Stimulated activated CD8-positive, alpha-beta memory T cell treated with anti-CD3 and anti-CD28 coated beads, Interleukin-12 subunit alpha, Interleukin-12 subunit beta, amount 100 ng/mL, for 24 hours (primary cell): Measurements from ENCODE around the gene PTPRE.

Experiments used
- DNase-seq: peaks from one replicate; pipeline ENCODE4 v3.0.0-alpha.2; 2020; ENCODE audit errors: extremely low read depth

The PTPRE gene

DNA sequence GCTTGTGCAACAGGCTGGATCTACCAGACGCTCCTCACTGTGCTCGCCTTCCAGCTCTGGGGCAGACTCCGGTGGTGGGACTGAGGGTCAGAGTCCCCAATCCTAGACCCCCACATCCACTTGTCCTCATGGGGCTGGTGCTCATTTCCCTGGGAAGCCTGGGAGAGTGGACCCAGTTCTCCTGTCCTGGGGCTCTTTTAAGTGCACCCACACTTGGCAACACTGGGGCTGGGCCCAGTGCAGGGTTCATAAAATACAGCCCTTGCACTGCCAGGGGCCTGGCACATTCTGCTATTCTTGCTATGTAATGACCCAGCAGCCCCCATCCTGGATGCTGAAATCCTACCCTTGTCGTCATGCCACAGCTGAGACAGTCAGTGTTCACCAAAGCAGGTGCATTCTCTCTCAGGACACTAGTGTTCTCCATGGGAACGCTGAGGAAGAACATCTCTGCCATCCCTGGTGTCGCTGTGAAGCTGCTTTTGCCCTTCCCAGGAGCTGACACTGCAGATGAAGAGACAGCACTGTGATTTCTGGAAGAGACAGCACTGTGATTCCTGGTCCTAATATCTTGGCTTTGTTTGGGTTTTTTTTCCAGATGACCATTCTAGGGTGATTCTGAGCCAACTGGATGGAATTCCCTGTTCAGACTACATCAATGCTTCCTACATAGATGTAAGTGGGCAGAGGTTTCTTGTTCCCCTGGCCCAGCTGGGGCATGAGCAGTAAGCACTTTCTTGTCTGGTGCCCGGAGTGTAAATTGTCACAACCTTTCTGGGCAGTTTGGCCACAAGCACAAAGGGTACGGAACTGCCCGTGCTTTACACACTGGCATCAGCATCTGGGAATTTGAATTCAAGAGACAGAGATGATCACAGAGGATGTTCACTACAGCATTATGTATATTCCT is 153.7 kb downstream of the PTPRE start:
- DNase-seq = no peak

DNA sequence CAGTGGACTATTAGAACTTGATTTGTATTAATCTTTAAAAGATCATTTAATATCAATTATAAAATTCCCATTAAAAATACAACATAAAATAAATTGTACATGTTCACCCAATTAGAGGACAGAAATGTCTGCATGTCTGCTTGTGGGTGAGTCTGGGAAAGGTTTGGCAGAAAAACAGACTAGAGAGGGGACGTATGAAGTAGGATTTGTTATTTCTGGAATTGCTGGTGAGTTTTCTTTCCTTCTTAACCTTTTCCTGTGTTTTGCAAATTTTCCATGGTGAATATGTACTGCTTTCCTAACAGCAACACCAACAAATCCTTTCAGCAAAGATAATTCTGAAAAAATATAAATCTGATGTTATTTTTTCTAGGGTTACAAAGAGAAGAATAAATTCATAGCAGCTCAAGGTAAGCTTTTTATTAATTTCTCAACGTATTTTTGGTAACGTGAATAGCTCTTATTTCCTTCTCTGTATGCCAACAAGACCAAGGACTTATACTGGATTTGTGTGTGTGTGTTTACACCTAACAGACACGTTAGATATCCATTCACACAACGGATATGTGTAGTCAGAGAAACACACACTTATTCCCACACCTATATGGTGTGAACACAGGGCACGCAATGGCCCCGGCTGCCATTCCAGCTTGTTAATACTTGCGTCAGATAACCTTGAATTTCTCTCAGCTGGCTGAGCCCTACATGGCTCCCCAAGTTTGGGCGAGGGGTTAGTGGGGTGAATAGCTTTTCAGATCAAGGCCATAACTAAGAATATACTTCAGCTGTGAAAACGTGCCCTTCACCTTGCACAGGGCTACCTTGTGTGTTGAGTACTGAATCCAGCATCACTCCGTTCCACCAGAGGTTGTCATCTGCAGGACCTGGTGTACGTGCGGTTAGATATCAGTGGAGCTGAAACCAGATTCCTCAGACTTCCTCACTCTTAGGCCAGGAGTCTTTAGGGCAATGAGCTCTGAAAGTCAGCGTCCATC is 154.7 kb downstream of the PTPRE start:
- DNase-seq = no peak

DNA sequence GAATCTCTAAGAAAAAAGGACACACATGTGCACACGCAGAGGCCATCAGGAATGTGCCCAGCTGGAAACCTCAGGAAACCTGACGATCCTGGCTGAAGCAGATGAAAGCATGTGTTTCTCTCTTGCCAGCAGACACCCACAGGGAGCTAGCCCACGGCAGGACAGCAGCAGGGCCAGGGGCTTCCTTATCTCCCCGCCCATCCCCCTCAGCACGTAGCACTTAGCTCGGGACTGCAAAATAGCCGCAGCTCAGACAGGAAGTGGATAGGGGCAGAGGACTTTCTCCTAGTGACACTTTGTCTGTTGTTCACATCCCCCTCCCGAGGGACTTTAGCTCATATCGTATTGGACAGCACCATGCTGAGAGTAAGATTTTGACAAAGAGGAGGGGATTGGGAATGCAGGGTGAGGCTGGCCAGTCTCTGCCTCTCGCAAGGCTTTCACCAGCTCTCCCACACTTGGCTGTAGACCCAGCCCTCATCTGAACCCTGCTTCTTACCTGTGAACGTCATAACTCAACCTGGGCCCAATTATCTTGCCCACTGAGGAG is 155.5 kb downstream of the PTPRE start:
- no peak for DNase-seq

DNA sequence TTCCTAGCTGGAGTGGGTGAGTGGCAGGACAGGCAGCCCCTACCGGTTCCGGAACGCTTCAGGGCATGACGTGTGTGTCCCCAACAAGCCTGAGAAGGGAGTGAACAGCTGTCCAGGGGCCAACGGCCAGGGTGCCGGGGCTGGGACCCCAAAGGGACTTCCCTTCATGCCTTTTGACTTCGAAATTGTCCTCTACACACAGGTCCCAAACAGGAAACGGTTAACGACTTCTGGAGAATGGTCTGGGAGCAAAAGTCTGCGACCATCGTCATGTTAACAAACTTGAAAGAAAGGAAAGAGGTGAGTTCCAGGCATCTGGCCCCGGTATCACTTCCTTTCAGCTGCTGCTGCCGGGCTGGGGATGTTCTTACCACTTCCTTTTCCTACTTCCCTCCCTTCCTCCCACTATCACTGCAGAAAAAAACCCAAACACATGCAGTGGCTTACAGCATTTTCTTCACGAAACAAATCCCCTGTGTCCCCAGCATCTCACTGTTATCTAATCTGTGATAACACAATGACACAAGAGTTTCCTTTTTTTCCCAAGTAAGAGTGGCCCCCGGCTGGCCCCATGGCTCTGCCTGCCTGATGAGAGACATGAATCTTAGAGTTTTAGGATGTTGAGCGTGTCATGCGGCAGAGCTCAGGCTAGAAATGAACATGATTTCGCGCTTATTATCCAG is 156.1 kb downstream of the PTPRE start:
- DNase-seq = no peak

DNA sequence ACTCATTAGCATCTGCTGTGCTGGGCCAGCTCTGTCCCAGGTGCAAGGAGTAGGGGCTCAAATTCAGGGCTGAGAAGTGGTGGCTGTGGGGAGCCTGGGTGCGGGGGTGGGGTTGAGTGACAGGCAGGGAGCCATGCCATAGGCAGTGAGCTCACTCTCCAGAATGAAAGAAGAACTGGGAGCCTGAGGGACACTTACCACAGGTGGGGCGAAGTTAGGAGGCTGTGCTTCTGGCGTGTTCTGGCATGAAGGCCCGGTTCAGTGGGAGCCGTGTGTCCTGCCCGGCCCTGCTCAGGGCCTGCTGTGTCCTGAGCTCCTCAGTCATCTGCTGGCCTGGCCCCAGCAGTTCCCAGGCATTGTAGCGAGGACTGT is 156.8 kb downstream of the PTPRE start:
- no peak for DNase-seq

DNA sequence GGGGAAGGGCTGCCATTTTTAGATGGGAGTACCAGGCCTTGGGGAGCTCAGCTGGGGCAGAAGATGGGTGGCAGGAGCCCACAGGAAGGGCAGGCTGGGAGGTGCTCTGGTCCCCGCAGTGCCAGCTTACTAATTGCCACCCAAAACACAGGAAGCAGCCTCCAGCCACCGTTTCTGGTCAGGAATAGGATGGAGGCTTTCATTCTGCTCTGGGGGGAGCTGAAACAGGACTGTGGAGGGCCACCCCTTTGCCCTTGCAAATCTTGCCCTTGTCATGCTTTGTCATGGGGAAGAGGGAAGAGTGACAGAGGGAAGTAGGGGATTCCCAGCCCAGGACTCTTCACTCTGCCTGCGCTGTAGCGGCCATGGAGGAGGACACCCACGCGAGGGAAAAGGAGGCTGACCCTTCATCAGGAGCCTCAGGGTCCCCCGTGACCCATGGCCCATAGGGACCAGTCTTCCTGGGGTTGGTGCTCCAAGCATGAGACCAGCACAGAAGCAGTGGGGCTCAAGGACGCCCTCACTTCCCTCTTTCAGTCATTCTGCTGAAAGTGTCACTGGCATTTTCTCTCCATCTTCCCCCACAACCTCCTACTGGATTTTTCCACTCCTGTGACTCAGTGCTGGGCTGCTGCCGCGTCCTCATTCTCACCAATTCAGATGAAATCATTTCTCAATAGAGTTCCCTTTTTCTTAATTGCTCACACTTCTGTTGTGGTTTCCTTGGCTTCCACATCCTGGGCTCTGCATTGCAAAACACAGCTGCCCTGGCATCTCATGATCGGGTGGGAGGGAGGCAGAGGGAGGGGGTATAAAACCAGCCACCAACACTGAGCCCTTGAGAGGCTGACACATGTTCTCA is 157.4 kb downstream of the PTPRE start:
- no peak for DNase-seq

DNA sequence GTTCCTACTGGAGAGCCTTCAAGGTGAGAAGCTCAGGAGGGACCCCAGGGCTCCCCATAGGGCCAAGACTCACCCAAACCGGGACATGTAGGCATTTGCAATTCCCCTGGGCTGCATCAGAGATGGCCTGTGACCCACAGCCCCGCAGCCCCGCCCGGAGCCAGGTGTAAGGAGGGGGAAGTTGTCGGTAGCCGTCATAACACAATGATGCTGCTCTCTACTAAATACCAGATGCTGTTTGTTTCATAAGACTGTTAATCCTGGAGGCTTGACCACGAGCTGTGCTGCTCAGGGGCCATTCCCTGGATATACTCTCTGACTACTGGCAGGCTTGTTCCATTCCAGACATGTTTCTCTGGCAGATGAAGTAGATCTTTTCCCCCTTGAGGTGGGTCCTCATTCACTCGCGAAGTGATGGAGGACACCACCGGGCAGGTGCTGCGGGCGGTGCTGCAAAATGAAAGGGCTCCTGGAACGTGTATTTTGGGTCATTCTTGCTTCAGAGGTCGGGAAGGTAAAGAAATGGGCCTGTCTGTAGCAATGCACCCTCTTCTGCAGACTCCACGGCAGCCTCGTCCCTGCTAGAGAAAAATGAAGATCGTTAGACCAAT is 158.2 kb downstream of the PTPRE start:
- DNase-seq = no peak

DNA sequence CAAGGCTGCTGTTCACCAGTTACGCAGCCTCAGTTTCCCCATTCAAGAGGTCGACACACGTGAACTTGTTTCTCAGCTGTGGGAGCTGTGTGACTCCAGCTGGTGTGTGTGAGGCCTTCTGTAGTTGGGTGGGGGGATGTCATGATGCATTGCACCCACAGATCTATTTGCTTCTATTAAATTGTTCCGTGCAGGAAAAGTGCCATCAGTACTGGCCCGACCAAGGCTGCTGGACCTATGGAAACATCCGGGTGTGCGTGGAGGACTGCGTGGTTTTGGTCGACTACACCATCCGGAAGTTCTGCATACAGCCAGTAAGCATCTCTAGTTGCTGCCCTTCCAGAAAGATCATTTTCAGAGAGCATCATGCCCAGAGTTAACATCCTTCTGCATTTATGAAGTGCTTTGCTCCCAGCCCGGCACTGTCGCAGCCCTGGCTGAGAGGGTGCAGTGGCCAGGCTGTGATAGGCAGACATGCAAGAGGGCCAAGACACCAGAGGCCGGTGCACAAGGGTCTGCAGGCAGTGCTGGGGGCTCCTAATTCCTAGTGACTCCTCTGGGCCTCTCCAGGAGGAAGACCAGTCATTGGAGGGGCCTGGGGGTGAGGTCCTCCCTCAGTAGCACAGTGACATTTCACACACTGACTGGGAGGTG is 159.1 kb downstream of the PTPRE start:
- no peak for DNase-seq

DNA sequence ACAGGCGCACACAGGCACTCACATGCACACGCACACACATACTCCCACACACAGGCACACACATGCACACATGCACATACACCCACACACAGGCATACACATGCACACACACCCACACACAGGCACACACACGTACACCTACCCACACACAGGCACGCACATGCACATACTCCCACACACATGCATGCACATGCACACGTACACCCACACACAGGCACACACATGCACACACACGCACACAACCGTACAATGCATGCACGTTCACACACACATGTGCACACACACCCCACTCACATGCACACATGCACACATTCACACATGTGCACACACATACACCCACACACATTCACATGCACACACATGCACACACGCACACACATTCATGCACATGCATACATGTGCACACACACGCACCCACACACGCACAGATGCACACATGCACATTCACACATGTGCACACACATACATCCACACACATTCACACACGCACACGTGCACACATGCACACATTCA is 160.0 kb downstream of the PTPRE start:
- DNase-seq = no peak

DNA sequence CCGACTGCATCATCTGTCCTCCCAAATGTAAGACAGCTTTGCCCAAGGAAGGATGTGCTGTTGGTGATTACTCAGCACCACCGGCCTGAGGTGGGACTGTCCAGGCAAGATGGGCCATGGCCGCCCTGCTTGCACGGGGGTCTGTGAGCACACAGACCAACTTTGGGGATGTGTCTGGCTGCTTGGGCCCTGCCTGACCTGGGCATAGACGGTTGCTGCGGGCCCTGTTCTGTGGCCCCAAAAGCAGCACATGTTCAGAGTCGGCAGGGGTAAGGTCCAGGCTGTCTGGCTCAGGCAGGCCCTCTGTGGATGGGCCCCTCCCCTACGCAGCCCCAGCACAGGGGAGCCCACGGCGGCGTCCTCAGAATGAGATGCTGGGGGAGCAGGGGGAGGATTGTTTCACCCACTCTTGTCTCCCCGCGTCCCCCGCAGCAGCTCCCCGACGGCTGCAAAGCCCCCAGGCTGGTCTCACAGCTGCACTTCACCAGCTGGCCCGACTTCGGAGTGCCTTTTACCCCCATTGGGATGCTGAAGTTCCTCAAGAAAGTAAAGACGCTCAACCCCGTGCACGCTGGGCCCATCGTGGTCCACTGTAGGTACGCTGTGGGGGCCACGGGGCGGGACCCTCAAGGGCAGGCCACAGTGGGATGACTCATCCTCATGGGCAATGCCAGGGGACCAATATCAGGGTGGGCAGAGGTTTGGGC is 160.9 kb downstream of the PTPRE start:
- DNase-seq = no peak

DNA sequence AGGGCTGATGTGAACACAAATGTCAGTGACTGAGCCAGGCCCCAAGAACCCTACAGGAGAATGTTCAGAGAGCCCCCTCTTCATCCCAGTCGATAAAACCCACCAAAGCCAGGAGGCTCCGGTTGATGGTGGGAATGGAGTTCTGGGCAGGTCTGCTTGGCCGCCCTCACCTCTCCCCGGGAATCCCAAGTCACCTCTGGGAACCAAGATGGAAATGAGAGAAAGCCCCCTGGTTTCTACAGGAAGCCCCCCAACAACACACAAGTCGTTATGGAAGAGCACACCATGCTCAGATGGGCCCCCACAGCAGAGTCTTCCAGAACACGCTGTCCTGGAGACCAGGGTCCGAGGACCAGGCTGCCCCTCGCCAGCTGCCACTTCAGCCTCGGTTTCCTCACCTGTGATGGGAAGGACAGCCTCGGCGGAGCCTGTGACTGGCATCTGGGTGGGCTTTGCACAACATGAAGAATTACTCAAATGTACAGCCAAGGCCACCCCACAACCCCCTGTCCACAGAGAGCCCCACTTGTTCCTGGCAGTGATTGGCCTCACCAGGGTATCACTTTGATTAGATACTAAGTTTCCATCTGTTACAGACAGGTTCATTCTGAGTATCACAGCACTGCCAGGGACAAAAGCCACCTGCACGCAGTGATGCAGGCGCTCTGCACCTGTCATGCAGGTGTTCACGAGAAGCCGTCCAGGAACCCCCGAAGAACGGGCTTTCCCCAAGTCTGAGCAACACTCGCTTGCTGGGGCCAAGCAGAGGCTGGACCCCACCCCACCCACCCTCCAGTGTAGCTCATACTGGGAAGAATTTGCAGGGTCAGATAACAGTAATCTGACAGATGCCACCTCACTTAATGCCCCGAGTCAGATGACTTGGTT is 161.7 kb downstream of the PTPRE start:
- DNase-seq = no peak

DNA sequence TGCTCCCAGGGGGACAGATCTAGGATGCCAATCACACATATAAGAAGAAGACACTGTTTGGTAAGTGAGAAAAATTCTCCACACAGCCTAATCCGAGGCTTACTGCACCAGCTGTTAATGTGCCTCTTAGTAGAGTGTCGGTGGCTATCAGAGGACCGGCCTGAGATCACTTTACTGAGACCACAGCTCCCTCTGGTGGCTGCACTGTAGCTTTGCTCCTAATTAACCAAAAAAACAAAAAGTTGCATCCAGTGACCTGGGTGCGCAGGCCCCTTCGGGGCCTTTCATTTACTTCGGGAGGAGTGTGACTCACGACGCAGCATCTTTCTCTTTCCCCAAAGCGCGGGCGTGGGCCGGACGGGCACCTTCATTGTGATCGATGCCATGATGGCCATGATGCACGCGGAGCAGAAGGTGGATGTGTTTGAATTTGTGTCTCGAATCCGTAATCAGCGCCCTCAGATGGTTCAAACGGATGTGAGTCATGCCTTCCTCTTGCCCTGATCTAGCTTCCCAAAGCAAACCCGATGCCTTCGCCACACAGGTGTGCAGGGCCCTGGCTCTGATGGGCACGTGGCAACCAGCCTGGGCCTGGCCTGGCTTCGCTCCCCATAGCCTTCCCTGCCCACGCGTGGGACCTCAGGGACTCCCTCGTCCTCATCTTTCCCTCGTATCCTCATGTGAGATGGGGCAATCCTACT is 162.6 kb downstream of the PTPRE start:
- no peak for DNase-seq

DNA sequence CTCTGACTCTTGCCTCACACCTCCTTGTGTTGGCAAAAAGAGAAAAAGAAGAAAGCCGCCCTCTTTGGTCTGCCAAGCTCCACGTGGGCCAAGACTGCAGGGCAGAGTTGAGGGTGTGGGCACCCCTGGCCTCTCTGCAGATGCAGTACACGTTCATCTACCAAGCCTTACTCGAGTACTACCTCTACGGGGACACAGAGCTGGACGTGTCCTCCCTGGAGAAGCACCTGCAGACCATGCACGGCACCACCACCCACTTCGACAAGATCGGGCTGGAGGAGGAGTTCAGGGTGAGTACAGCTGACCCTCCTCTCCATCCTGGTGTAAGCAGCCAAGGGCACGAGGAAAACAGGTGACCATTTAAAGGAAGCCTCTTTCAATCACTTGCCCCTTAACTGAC is 163.3 kb downstream of the PTPRE start:
- DNase-seq = no peak

DNA sequence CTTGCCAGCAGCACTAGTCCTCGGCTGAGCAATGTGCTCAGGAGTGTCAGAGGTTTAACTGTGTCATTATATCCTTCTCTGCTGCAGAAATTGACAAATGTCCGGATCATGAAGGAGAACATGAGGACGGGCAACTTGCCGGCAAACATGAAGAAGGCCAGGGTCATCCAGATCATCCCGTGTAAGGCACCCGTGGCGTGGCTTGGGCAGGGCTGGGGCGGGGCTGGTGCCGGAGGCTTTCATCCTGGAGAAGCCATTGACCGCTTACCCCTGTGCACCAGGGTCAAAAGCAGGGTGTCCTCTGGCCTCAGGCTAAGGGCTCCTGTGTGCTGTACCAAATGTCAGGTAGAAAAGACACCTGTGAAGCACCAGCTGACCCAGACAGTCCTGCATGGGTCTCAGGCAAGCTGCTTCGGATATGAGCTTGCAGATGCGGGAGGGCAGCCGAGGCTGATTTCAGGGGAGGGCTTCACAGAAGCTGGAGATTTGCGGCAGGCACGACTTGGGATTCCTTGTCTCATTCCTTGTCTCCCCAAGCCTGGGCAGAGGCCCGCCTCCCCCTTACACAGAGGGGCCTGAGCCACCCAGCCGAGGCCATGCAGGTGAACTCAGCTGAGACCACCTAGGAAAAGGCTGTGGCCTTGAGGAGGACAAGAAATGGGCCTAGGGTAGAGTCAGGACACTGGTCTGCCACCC is 164.0 kb downstream of the PTPRE start:
- DNase-seq = no peak

DNA sequence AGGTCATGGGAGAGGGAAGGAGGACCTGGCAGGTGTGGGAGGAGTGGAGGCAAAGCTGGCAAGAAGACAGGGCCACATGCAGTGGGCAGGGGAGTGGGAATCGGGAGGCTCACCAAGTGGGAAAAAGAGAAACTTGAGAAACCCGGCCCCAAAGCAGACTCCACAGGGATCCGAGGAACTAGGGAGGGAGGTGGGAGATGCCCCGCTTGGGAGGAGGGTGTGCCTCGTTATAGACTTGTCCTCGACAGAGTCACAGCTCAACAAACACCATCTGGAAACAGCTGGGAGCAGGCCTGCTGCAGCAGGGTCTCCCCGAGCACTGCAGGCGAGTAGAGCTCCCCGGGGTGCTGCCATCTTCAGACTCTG is 164.5 kb downstream of the PTPRE start:
- no peak for DNase-seq

DNA sequence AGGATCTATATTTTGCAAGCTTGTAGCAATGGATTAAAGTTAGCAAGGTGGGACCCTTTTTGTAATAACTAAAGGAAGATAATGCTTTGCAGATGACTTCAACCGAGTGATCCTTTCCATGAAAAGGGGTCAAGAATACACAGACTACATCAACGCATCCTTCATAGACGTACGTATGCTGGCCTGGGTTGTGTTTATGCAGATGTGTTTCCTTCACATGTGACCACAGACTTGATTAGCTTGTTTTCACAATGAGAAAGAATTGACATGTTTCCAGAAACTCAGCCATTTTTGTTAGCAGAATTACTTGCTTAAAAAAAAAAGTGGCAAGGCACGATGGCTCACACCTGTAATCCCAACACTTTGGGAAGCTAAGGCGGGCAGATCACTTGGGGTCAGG is 165.1 kb downstream of the PTPRE start:
- DNase-seq = no peak
